ENCODE results near the gene FCER2. TPM values are rescaled to one million over a fixed set of nuclear protein-coding genes. Genes with fewer than 3 reads are reported as not detected.

The FCER2 gene
- total RNA-seq, 4 donors from 2014 or later, result not detected

GRCh38 chr19:7658219-7658686, 43.7 kb downstream of the FCER2 start:
- intact Hi-C loops (cut with DNase I), result no loop called here
- no peak for DNase-seq
- peaks cover 0 to 16% (median 0%) of the 10 kb centered on the region in 4 donors for H3K27me3 ChIP-seq
- H3K4me3 ChIP-seq, result no peak overlapping the region
- H3K36me3 ChIP-seq, result no peaks in the 10 kb centered on the region
- TF ChIP-seq CTCF (IDR thresholded peaks at IDR 0.05) (no peak), POLR2A (IDR thresholded peaks at IDR 0.05) (no peak)
- no peak overlapping the region for H3K27ac ChIP-seq
- 24 to 27% methylated on average over 5 to 6 of the region's 9 CpGs for WGBS, 2 donors
- no peaks in the 10 kb centered on the region for H3K9me3 ChIP-seq
- H3K4me1 ChIP-seq, result peaks cover 0 to 17% (median 0%) of the 10 kb centered on the region in 3 donors

- DNase-seq, result no peak
- TF ChIP-seq CTCF (IDR thresholded peaks at IDR 0.05) (no peak), POLR2A (IDR thresholded peaks at IDR 0.05) (no peak)
- no peak overlapping the region for H3K4me3 ChIP-seq
- peak overlapping the region in 1 of 4 donors; percentile 33 for H3K27ac ChIP-seq
- H3K27me3 ChIP-seq, result peaks cover 0 to 12% (median 0%) of the 10 kb centered on the region in 4 donors
- no peaks in the 10 kb centered on the region for H3K9me3 ChIP-seq
- 27 to 31% methylated on average over 10 to 12 of the region's 14 CpGs for WGBS, 2 donors
- H3K4me1 ChIP-seq, result peaks cover 0 to 22% (median 4%) of the 10 kb centered on the region in 3 donors
- no peaks in the 10 kb centered on the region for H3K36me3 ChIP-seq
- intact Hi-C loops (cut with DNase I), result no loop called here
Observed at GRCh38 chr19:7657131-7657751, 44.7 kb downstream of the FCER2 start.

- H3K27me3 ChIP-seq, result peaks cover 0 to 24% (median 0%) of the 10 kb centered on the region in 4 donors
- no peaks in the 10 kb centered on the region for H3K36me3 ChIP-seq
- WGBS, 2 donors, result 61 to 73% methylated on average over 8 of the region's 8 CpGs
- H3K27ac ChIP-seq, result no peak overlapping the region
- no peak for DNase-seq
- TF ChIP-seq CTCF (IDR thresholded peaks at IDR 0.05), result no peak
- no peak for TF ChIP-seq POLR2A (IDR thresholded peaks at IDR 0.05)
- H3K4me1 ChIP-seq, result peaks cover 0 to 25% (median 5%) of the 10 kb centered on the region in 3 donors
- no peaks in the 10 kb centered on the region for H3K9me3 ChIP-seq
- intact Hi-C loops (cut with DNase I), result no loop called here
- H3K4me3 ChIP-seq, result no peak overlapping the region
Observed at GRCh38 chr19:7655581-7655980, 46.4 kb downstream of the FCER2 start.

- 23 to 35% methylated on average over 8 of the region's 8 CpGs for WGBS, 2 donors
- no peak overlapping the region for H3K27ac ChIP-seq
- H3K36me3 ChIP-seq, result no peaks in the 10 kb centered on the region
- H3K4me1 ChIP-seq, result peaks cover 0 to 25% (median 5%) of the 10 kb centered on the region in 3 donors
- no peaks in the 10 kb centered on the region for H3K9me3 ChIP-seq
- intact Hi-C loops (cut with DNase I), result no loop called here
- TF ChIP-seq CTCF (IDR thresholded peaks at IDR 0.05), result no peak
- TF ChIP-seq POLR2A (IDR thresholded peaks at IDR 0.05), result no peak
- no peak overlapping the region for H3K4me3 ChIP-seq
- no peak for DNase-seq
- H3K27me3 ChIP-seq, result peaks cover 0 to 21% (median 0%) of the 10 kb centered on the region in 4 donors
Observed at GRCh38 chr19:7654401-7654800, 47.5 kb downstream of the FCER2 start.

- TF ChIP-seq CTCF (IDR thresholded peaks at IDR 0.05), result peak; percentile 95 to 99 (median 98)
- no peak for TF ChIP-seq POLR2A (IDR thresholded peaks at IDR 0.05)
- peaks cover 0 to 19% (median 5%) of the 10 kb centered on the region in 3 donors for H3K4me1 ChIP-seq
- peaks cover 0 to 8% (median 0%) of the 10 kb centered on the region in 3 donors for H3K36me3 ChIP-seq
- intact Hi-C loops (cut with DNase I), result no loop called here
- peak; percentile 24 for DNase-seq
- no peaks in the 10 kb centered on the region for H3K9me3 ChIP-seq
- peak overlapping the region in 2 of 4 donors; percentile 29 to 63 for H3K27ac ChIP-seq
- H3K27me3 ChIP-seq, result peaks cover 0 to 19% (median 0%) of the 10 kb centered on the region in 4 donors
- peak overlapping the region in 3 of 4 donors; percentile 14 to 56 (median 19) for H3K4me3 ChIP-seq
- WGBS, 2 donors, result 1 to 4% methylated on average over 23 to 26 of the region's 28 CpGs
Observed at GRCh38 chr19:7652061-7652641, 49.8 kb downstream of the FCER2 start.

Data from esophagus squamous epithelium (tissue), 5 donors.